ENCODE results near the gene TPRX2.
"Not testable (repeated sequence)": the region's sequence is repeated elsewhere in the genome, so short reads cannot be mapped to it uniquely, and the experiment has no call there.

Gene TPRX2, protein sequence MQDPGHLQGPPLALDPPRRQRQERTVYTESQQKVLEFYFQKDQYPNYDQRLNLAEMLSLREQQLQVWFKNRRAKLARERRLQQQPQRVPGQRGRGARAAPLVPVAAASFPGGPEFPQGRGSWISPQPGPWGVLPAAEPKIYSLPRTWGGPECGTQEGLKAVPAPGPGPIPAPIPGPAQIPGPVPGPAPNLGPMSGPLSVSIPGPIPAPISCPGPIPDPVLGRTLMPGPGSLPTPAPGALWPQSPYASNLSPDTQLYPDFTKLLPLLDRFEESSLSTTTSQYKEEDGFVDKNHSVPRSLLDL

DNA sequence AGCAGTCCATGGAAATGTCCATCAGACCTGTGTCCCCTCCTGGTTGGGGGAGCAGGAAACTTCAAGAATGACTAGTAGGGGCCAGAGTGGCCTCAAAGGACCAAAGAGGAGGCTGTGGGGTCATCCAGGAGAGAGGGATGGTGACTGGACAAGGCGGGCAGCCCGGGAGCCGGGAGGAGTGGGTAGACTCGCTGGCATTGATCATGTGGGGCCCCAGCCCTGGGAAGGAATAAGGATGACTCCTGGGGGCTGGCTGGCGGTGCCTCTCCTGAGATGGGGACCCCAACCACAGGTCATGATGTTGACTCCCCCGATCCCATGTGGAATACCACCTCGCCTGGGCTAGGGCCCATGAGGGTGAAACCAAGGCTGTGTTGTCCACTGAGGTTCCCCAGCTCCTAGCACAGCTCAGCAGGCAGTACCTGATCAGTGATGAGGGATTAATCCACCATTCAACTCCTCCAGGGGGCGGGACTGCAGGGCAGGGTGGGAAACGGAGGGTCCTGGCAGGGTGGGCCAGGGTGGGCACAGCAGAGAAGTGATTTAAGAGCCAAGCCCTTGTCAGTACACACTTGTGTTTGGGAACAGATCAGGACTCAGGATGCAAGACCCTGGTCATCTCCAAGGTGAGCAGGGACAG lies at the start of gene TPRX2:
TPRX2 (plus strand) TSS at position 590 of the 640 bp plus-strand sequence; CDS start at position 602, 12 bp downstream.
- not testable (repeated sequence) for DNase-seq

GRCh38 chr19:47813304-47813994 lies 45.6 kb upstream of the TPRX2 start:
- DNase-seq = peak; percentile 87

DNA sequence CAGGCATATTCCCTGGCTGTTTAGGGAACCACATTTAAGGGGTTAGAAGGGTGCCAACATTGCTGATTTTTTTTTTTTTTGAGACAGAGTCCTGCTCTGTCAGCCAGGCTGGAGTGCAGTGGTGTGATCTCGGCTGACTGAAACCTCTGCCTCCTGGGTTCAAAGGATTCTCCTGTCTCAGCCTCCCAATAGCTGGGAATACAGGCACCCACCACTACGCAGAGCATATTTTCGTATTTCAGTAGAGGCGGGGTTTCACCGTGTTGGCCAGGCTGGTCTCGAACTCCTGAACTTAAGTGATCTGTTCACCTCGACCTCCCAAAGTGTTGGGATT lies 45.1 kb upstream of the TPRX2 start:
- no peak for DNase-seq

DNA sequence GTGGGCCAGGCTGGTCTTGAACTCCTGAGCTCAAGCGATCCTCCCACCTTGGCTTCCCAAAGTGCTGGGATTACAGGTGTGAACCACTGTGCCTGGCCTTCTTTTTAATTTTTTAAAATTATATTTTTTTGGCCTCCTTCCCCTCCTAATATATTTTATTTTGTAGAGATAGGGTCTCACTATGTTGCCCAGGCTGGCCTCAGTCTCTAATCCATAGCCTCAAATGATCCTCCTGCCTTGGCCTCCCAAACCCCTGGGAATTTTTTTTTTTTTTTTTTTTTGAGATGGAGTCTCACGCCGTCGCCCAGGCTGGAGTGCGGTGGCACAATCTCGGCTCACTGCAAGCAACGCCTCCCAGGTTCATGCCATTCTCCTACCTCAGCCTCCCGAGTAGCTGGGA lies 42.8 kb upstream of the TPRX2 start:
- DNase-seq = not testable (repeated sequence)

DNA sequence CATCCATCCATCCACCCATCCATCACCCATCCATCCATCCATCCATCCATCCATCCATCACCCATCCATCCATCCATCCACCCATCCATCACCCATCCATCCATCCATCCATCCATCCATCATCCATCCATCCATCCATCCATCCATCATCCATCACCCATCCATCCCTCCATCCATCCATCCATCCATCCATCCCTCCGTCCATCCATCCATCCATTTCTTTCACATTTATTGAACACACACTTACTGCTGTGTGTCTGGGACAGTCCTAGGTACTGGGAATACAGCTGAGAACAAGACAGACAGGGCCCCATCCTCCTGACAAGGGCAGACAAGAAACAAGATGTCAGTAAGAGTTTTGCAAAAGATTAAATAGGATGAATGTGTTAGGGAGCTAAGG lies 40.8 kb upstream of the TPRX2 start:
- DNase-seq = not testable (repeated sequence)

DNA sequence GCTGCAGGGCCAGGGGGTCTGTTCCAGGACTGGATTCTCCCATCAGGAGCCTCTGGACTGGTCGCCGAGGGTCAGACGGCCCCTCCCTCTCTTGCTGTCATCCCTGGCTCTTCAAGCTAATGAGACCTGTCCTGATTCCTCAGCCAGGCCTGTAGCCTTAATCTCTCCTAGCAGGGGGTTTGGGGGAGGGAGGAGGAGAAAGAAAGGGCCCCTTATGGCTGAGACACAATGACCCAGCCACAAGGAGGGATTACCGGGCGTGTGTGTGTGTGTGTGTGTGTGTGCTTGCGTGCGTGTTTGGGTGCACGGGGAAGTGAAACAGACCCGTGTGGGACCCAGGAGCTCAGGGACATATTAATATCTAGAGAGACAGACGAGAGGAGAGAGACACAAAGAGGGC lies 39.2 kb upstream of the TPRX2 start:
- DNase-seq = no peak

DNA sequence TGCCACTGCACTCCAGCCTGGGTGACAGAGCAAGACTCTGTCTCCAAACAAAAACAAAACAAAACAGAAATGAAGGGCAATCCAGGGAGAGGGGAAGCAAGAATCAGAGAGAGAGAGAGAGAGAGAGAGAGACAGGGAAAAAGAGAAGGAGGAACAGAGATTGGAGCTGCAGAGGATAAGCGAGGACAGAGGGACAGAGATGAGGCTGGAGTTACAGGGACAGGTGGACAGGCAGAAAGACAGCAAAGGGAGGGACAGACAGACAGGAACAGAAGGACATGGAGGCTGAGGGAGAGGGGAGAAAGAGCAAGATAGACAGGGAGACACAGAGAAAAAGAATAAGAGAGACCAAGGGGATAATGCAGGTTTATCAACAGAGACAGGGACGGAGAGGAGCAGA lies 38.6 kb upstream of the TPRX2 start:
- DNase-seq = no peak

DNA sequence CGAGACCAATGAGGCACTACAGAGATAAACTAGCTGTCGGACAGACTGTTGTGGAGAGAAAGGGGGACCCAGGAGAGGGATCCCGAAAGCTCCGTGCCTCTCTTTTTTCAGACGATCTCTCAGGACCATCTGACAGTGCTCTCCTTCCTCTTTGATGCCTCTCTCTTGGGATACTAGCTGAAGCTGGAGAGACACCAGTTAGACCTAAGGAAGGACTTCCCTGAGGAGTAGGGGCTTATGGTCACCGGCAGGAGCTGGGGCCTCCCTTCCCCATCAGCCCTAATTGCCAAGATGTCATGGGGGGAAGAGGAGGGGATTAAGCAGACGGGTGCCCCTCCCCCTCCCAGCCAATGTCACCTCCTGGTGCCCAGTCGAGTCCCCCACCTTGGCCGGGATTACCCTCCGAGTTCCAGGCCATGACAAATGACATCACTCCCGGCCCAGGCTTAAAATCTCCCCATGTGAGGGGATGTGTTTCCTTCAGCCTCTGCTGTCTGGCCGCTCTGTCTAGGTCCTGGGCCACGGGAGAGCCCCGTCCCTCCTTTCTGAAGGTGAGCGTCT lies 37.5 kb upstream of the TPRX2 start, which contains the start of gene CRX:
CRX (plus strand) TSS at position 478 of the 561 bp plus-strand sequence. CDS start 12,507 bp downstream, outside the sequence.
- no peak for DNase-seq

- DNase-seq = no peak
Measured at GRCh38 chr19:47824396-47824795, 34.6 kb upstream of the TPRX2 start.

- no peak for DNase-seq
Measured at GRCh38 chr19:47826800-47827199, 32.2 kb upstream of the TPRX2 start.

GRCh38 chr19:47832723-47833122 lies 26.3 kb upstream of the TPRX2 start:
- no peak for DNase-seq

DNA sequence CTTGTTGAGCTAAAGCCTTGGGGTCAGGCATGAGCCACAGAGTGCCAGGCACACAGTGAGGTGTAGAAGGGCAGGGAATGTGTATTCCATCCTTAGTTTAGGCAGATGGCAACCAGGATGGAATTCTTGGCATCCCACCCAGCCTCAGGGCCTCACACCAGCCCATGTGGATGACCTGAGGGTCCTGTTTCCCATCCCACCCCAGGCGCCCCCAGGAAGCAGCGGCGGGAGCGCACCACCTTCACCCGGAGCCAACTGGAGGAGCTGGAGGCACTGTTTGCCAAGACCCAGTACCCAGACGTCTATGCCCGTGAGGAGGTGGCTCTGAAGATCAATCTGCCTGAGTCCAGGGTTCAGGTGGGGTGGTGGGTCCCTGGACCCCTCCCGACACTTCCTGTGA lies 23.0 kb upstream of the TPRX2 start:
- no peak for DNase-seq

- no peak for DNase-seq
Measured at GRCh38 chr19:47839411-47839810, 19.6 kb upstream of the TPRX2 start.

DNA sequence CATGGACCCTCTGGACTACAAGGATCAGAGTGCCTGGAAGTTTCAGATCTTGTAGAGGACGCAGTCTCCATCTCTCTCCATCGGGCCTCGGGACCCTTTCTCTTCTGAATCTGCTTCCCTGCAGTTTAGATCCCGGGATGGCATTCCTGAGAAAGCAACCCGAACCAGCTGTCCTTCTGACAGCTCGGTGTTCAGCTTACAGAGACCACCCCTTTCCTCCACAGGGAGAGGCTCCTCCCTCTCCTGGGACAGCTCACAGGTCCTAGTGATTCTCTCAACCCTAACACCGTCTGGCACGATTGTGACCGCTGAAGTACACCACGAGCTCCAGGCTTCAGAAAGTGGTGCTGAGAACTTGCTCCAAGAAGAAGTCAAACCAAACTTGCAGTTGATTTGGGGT lies 19.1 kb upstream of the TPRX2 start:
- DNase-seq = no peak

DNA sequence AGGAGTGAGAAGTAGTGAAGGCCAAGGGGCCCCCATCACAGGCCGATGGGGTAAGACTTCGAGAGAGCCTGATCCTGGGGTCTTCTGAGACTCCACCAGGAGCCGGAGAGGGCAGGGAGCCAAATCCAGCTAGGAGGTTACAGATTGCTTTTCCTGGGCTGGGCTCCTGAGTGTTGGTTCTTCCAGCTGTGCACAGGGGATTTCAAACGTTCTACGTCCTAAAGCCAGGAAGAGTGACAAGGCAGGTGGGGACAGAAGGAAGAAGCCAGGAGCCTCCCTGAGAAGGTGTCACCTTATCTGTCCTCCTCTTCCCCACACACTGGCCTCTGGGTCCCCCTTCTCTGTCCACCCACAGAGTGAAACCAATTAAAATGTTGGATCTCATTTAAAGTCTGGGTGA lies 16.1 kb upstream of the TPRX2 start:
- no peak for DNase-seq

GRCh38 chr19:47848425-47848822 lies 10.6 kb upstream of the TPRX2 start:
- no peak for DNase-seq

DNA sequence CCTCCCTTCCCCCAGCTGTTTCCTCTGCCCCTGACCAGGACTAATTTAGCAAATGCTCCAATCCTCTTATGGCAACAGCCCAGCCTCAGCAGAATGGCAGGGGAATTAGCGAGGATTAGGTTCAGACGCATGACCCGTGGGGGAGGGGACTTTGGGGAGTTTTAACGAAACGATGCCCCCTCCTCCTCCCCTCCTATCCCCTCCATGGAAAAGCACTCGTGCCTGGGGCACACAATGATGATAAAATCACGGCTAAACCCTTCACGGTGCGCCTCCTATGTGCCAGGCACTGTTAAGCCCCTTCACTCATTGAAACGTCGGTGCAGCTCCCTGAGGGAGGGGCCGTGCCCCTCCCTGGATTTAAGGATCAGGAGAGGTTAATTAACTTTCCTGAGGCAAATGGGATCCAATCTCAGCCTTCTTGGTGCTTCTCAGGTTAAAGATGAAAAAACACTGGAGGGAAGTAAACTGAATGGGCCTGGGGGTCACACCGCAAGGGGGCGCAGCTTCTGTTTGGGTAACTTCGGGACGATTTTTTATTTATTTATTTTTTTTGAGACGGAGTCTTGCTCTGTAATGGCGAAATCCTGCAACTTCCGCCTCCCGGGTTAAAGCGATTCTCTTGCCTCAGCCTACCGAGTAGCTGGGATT lies 10.1 kb upstream of the TPRX2 start:
- DNase-seq = peak; percentile 43

- no peak for DNase-seq
Measured at GRCh38 chr19:47853003-47853402, 6.0 kb upstream of the TPRX2 start.

- DNase-seq = no peak
Measured at GRCh38 chr19:47854459-47854858, 4.6 kb upstream of the TPRX2 start.

- DNase-seq = not testable (repeated sequence)
Measured at GRCh38 chr19:47858231-47858630, 804 bp upstream of the TPRX2 start.

DNA sequence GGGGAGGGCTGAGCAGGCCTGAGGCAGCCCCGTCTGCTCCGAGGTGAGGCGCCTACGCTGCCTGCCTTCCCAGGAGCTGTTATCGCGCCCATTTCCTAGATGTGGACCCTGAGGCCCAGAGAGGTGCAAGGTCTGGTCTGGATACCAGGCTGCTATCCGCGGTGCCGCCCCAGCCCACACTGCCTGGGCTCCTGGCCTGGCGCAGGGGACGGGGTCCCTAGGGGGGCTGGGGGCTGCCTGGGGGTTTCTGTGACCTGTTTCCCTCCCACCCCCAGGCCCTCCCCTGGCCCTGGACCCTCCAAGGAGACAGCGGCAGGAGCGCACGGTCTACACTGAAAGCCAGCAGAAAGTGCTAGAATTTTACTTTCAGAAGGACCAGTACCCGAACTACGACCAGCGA lies 803 bp downstream of the TPRX2 start:
- DNase-seq = not testable (repeated sequence)

GRCh38 chr19:47860602-47861297 lies 1.7 kb downstream of the TPRX2 start:
- no peak for DNase-seq

DNA sequence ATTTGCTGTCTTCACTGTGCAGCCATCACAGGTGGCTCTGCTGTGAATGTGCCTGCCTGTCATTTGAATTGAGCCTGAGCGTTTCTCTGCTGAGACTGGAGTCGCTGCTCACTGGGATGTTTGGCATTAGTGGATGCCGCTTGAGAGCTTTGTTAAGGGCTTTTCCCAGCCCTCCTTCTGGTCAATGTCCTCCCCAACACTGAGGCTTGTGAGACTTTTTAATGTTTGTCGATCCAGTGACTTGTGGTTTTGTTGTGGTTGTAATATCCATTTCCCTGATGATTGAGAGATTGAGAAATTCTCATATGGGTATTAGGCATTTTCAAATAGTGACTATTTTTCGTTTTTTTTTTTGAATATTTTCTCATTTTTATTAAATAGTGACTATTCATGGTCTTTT lies 2.6 kb downstream of the TPRX2 start:
- no peak for DNase-seq
